Activated CD4-positive, alpha-beta T cell treated with anti-CD3 and anti-CD28 coated beads, Interleukin-2, amount 50 U/mL, for 48 hours (primary cell): ENCODE measurements around the gene FTO.

Experiments used
- DNase-seq, 2 experiments: peaks; one replicate each; pipeline ENCODE4 v3.0.0-alpha.2; 2020

Gene FTO

DNA sequence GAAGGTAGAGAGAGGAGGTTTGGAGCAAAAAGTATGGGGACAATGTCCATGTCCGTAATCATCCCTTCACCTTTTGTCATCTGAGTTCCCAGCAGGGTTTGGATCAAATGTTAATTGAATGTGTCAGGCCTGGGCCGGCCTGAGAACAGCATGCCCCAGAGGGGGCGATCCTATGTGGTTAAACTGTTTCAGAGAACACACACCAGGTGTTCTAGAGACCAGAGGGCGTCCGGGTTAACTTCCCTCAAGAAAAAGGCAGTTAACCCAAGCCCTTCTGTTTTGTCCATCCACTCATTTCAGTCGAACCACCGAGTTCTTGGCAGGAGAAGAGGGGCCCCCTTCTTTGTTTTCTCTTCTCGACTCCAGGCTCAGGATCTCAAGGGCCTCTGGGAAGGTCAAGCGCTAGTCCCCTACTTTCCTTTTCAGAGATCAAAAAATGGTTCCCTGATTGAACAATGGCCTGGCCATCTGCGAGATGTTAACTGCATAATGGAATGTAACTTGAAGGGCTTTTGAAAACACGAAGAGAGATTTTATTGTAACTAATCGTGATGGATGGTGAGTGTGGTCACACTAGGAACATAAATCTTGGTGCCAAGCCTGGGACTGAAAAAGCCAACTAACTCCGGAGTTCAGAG is 440.1 kb downstream of the FTO start:
- no peak for DNase-seq

DNA sequence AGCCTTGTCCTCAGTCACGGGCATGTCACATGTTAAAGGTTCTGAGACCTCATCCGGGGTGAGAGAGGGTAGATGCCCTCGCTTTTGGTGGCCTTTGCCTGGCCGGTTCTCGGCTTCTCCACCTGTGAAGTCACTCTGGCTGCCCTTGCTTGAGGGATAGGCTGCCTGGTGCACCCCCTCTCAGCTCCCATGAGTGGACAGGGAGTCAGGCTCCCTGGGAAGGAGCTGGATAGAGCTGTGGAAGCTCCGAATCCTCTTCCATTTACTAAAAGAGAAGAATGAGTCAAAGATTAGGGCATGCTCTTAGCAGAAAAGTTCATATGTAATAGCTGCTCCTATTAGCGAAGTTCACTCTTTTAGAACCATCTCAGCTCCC is 440.6 kb downstream of the FTO start:
- DNase-seq = no peak

DNA sequence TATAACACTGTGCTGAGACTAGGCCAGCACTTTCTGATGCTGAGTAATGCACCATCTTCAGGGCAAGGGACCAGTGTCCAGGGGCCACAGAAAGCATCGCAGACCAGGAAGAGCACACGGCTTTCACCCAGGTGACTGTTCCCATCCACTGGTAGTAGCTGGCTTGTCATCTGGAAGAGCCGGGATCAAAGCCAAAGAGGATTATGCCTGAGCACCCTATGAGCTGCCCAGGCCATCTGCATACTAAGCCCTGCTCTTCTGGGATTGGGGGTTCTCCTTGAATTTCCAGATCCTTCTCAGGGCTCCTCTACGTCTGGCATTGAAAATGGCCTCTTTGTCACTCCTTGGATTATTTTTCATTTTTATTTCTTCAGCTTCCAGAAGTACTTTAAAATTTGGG is 441.9 kb downstream of the FTO start:
- no peak for DNase-seq

DNA sequence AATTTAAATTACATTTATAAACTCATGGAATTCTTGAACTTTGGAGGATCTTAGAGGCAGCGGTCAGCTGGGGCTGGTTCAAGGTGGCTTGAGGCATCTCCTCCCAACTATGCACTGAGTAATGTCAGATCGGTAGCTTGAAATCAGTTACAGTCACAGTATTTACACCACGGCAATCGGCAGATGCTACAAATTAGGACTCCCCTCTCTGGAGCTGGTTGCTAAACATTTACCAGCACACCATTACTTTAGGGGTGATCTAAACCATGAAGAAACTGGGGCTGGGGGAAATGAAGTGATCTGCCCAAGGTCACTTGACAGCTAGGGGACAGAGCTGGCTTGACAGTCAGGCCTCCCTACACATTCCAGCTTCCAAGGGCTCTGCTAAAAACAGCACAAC is 445.0 kb downstream of the FTO start:
- DNase-seq = no peak

DNA sequence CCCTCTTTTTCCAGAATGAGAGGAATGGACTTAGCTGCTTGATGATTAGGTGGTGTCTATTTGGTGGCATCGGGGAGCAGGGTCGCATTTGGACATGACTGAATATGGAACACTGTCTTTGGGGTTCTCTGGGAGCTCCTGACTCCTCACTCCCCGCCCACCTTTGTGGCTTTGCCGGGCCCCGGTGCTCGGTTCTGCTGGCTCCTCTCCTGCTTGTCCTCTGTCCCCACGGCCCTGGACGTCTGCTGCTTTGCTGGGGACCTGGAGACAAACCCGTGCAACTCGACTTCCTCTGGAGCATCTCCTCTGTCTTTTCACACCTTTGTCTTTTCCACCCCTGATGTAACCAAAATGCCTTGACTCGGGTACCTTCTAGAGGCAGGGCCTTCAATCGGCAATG is 446.9 kb downstream of the FTO start:
- no peak for DNase-seq

DNA sequence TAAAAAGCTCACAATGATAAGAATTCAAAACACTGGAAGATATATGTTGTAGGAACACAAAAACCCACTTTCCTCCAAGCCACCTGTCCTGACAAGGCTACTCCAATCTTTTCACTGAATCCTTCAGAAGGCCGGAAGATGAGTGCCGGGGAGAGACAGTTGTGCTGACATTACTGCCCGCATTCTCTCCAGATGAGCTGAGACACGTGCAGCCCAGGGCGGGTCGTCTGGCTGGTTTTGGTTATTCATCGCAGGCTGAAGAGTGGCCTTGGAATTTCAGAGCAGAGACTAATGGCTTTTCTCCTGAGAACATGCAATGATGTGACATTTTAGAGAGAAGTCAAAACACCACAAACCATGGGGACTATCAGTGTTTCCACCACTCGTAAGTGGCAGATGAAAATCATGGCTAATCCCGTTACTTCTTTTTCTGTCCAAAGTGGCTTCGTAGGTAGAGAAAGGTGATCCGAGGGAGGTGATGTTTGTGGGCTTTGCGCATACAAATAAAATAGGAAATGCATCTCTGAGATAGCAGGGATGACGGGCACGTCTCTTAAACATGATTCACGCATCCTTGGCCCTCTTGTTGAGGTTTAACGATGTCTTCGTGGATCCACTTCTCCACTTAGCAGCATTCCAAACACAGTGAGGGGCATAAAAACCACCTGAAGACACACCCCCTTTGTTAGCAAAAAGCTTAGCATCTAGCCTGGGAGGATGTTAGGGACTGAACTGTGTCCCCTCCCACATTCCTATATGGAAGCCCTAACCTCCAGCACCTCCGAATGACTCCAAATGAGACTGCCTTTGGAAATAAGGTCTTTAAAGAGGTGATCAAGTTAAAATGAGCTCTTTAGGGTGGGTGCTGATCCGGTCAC is 448.6 kb downstream of the FTO start:
- no peak for DNase-seq

DNA sequence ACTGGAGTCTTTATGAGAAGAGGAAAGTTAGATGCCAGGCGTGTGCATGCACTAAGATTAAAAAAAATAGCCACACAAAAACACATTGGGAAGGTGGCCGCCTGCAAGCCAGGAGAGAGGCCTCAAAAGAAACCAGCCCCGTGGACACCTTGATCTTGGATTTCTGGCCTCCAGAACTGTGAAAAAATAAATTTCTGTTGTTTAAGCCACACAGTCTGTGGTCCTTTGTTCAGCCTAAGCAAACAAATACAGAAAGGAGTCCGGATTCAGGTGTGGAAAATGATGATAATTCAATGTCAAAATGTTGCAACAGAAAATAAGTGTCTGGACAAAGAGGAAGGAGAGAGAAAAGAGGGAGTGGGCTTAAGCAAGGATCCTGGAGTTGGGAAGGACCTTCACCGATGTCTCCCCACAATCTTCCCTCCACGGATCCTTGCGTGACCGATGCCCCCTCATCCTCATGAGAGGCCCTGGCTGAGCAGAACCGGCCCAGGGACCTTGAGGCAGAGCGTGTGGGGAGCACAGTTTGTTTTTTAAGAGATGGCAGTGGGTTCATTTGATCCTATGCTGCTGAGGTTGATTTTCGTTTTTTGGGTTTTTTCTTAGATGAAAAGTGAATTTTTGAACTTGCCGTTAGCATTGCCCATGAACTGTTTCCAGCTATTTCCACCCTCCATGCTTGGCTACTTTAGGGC is 449.4 kb downstream of the FTO start:
- DNase-seq = no peak

DNA sequence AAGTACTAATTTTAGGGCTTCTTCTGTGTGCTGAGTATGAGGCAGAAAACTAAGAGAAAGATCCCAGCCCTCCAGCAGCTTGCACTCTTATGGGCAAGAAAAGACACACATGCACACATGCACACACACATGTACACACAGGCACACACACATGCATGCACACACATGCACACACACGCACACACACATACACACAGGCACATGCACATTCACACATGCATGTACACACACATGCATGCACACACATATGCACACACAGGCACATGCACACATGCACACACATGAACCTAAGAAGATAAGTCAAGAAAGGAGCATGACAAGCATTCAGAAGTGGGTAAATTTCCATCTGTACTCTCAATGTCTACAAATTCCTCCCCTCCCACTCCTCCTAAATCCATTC is 452.4 kb downstream of the FTO start:
- no peak for DNase-seq

DNA sequence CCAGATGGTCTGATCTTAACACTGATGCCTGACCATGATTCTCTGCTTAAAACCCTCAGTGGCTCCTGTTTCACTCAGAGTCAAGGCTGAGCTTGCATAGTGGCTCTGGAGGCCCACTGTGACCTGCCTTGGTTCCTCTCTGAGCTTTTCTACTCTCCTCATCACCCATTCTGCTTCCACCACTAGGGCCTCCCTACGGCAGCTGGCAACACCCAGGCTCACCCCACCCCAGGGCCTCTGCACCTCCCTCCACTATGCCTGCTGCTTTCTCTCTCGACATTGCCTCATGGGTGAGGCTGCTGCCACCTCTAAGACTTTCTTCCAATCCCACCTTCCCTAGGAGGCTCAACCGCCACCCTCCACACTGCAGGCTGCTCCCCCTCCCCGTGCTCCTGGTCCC is 455.0 kb downstream of the FTO start:
- DNase-seq = no peak

DNA sequence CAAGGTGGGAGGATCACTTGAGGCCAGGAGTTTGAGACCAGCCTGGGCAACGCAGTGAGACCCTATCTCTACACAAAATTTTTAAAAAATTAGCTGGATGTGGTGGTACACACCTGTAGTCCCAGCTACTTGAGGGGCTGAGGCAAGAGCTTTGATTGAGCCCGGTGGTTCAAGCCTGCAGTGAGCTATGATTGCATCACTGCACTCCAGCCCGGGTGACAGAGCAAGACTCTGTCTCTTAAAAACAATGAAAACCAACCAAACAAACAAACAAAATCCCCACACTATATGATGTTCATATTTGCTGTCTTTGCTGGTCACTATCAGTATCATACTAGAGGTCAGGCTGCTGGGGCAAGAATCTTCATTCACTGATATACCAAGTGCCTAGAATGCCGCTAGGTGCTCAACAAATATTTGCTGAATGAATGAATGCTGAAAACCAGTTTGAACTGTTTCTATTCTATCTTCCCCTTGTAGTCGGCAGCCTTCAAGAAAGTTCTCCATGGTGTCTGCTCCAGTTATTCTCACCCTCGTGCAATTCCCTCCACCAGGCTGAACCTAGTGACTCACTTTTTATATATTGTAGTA is 455.6 kb downstream of the FTO start:
- DNase-seq = no peak

DNA sequence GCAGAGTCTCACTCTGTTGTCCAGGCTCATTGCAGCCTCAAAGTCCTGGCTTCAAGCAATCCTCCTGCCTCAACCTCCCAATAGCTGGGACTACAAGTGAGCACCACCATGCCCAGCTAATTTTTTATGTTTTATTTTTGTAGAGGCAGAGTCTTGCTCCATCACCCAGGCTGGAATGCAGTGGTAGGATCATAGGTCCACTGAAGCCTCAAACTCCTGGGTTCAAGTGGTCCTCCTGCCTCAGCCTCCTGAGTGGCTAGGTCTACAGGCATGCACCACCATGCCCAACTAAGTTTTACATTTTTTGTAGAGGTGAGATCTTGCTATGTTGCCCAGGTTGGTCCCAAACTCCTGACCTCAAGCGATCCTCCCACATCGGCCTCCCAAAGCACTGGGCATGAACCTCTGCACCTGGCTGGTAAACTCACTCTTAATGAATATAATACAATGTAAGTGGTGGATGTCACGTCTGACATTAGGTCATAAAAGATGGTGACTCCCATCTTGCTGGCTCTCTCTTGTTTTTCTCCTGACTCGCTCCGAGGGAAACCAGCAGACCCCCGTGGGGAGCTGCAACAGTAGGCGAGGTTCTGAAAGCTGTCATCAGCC is 456.4 kb downstream of the FTO start:
- DNase-seq = no peak

DNA sequence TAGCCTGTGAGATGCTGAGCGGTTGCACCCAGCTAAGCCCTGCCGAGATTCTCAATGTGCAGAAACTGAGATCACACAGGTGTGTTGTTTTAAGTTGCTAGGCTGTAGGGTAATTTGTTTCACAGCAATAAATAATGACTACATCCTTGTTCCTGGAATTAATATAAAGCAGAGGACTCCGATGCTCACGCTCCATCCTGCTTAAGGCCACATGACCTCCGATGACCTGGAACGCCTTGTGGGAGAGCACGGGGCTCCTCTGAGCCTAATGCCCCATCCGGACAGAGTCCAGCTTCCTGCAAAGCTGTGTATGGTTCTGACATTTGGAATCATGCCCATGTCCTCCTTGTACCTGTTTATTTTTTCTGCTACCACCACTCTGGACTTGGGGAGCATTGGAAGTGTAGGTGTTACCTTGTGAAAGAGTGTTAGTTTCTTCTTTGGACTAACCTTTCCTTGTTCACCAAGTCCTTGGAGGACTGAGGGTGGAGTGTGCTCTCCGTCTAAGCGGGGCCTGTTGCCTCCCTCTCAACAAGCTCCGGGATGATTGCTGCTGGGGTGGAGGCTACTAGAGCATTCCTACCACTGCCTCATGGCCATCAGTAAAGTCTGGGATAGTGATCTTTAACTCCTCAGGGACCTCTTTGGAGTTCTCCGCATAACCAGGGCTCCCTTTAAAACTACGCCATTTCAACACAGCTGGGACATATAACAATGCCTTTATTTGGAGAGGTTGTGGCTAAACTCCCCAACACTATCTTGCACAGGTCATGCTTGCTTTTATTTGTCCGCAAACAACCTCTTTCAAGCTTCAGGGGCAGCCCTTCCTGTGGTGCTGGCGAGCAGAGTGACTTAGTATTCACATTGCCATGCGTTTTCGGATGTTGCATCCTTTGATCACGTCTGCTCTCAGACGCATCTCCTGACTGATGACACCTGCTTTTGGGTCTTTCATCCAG is 457.3 kb downstream of the FTO start:
- DNase-seq = no peak

DNA sequence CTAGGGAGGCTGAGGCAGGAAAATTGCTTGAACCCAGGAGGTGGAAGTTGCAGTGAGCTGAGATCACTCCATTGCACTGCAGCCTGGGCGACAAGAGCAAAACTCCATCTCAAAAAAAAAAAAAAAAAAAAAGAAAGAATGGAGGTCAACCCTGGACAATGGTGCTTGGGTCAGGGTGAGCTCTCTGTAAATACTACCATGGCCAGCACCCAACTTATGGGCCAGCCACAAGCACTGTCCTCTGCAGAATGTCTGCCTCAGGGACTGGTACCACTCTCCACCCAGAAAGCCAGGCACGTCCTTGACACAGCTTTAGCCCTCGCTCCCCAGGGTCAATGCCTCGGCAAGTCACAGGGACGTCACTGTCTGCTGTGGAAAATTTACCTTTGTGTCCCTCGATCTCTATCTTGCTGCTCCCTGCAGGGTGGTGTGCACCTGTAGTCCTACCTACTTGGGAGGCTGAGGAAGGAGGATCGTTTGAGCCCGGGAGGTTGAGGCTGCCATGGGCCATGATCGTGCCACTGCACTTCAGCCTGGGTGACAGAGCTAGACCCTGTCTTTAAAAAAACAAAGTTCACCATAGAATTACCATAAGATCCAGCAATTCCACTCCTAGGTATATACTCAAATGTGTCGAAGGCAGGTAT is 459.4 kb downstream of the FTO start:
- no peak for DNase-seq

DNA sequence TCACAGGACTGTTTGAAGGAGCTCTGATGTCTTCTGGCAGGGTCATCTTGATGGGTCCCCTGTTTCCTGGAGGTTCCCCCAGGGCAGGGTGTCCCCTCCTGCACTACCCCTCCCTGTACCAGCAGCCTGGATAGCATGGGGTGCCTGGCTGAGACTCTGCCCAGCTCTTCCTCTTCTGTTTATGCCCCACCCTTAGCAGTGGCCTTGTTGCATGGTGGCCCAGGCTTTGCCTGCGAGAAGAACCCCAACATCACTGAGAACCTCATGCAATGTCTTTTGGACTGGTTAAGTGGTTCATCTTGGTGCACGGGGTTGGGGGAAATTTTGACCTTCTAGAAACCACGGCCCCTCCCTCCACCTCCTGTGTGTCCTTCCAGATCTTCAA is 460.8 kb downstream of the FTO start:
- no peak for DNase-seq

DNA sequence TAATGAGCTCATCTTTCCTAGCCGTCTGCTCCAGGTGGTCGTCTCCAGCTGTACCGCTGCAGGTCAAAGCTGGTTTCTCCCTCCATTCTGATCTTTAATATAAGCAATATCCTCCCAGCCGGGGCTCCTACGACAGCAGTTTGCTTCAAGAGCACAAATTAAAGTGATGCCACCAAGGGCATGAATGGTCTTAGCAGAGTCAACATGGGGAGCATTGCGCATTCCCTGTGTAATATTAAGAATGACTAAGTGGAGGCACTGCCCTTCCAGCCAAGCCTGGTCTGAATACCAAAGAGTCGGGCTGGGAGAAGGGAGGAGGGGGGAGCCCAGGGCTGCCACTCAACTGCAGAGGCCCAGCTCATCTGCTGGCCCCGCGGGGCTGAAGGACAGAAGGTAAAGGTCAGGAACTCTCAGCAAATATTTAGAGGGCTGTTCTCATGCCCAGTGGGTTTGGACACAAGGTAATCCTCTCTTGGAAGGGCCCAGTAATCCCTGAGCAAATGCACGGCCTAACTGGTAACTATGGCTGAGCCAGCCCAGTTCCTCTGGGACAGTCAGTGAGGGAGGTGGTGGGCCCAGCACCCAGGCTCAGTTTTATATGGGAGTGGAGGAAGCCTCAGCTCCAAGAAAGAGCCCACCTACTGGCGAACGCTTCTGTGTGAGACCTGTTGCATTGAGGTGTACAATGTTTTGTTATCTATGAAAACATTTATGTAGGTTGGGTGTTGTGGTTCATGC is 461.4 kb downstream of the FTO start:
- DNase-seq = no peak

DNA sequence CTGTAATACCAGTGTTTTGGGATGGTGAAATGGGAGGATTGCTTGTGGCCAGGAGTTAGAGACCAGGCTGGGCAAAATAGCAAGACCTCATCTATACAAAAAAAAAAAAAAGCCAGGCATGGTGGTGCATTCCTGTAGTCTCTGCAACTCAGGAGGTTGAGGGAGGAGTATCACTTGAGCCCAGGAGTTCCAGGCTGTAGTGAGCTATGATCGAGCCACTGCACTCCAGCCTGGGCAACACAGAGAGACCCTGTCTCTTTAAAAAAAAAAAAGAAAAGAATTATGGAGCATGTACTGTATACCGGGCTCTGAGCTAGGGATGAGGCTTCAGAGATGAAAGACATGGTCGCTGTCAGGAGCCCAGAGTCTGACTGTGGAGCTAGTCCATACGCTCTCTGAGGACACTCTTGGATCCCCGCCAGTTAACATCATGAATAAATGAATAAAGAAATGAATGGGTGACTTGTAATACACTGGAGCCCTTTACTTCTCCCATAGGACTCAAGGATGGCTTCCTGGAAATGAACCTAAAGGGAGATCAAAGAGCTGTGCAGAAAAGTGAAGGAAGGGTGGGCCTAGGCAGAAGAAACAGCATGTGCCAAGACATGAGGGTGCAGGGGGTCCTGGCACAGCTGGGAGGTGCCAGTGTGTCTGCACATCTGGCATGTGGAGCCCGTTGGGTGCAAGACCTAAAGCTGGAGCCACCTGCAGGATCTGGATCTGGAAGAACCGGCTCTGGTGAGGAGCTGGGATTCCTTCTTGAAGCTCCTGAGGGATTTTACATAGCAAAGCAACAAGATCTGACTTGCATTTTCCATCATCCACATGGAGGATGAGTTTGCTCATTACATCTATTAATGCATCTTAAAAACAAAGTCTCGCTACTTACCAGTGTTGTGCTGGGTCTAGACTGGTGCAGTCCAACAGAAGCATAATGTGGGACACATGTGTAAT is 462.2 kb downstream of the FTO start:
- no peak for DNase-seq

DNA sequence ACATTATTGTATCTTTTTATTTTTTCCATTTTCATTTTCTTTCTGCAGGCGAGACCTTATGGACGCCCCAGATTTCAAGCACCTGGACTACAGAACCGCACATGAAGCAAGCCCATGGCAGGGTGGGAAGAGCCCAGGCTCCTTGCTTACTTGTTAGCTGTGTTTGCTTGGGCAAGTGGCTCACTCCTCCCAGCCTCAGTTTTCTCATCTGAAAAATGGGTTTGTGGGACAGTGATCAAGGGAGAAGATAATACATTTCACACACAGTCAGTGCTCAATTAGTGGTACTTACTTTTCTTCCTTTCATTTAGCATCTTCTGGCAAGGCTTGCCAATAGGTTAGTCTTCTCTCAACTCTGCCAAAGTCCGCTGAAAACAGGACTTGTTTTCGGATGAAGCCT is 465.2 kb downstream of the FTO start:
- DNase-seq = no peak

DNA sequence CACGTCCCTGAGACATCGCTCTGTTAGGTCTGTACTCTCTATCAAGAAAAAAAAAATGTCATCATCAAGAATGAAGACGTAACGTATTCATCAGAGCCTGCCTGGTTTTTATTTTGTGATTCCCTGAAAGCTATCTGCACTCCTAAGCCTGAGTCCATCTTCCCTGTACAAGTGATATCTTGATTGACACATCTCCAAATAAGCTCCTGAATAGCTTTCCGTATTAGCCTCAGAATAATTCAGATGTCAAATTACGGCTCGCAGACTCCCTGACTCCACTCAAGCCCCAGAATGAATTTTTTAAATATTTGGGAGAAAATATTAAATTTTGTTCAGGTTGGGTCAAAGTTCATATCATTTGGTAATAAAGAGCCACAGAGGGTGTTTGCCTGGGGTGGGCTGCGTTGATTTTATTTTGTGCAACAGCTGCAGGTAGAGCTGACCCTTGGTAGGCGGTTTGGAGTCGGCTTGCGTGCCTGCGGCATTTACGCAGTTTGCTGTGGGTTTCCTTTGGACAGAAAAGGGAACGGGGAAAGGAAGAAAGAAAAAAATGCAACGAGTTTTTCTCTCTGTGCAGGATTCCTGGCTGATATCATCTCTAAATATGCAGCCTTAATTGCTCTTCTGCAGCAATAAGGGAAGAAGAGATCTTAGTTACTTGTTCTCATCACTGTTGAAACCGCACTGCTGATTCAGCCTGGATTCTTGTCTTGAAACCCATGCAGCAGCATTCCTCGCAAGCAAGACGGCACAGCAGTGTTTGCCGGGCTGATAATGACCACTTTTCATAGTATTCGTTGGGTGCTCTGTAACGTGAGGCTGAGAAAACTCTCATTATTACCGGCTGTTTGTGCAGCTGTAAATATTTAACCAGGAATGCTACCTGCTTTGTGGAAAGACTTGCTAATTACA is 467.9 kb downstream of the FTO start:
- DNase-seq = no peak
